H9 (cell line): ENCODE results near the gene FDX1. TPM values are rescaled to one million over a fixed set of nuclear protein-coding genes. Genes with fewer than 3 reads are reported as not detected.

Experiments used
- DNase-seq: peaks from one replicate; pipeline ENCODE4 v3.0.0-alpha.2; 2017
- H2AFZ ChIP-seq: one replicate; pipeline ENCODE4 v1.6.1; 2013; ENCODE audit warnings: mild to moderate bottlenecking, low read length, control low read depth, moderate library complexity
- H2AK5ac ChIP-seq: 2 replicates; pipeline ENCODE4 v1.6.1; 2013; ENCODE audit warnings: low read length, control low read depth, mixed read lengths; ENCODE audit not compliant: insufficient read length
- H2BK120ac ChIP-seq: one replicate; pipeline ENCODE4 v1.6.1; 2013; ENCODE audit warnings: low read depth, mild to moderate bottlenecking, low read length, control low read depth, inconsistent platforms; ENCODE audit not compliant: poor library complexity, severe bottlenecking
- H2BK12ac ChIP-seq: 2 replicates; pipeline ENCODE4 v1.6.1; 2013; ENCODE audit warnings: low read length, control low read depth, mixed read lengths, low read depth; ENCODE audit not compliant: insufficient read length
- H2BK15ac ChIP-seq: 2 replicates; pipeline ENCODE4 v1.6.1; 2013; ENCODE audit warnings: low read depth, low read length, control low read depth
- H2BK20ac ChIP-seq: one replicate; pipeline ENCODE4 v1.6.1; 2013; ENCODE audit warnings: low read depth, mild to moderate bottlenecking, low read length, control low read depth, inconsistent platforms; ENCODE audit not compliant: poor library complexity, severe bottlenecking
- H2BK5ac ChIP-seq: 2 replicates; pipeline ENCODE4 v1.6.1; 2013; ENCODE audit warnings: low read length, control low read depth, mixed read lengths; ENCODE audit not compliant: insufficient read length
- H3K14ac ChIP-seq: 2 replicates; pipeline ENCODE4 v1.6.1; 2013; ENCODE audit warnings: low read length, control low read depth; ENCODE audit not compliant: insufficient read depth
- H3K18ac ChIP-seq: 2 replicates; pipeline ENCODE4 v1.6.1; 2013; ENCODE audit warnings: low read depth, mild to moderate bottlenecking, mixed read lengths, low read length, control low read depth; ENCODE audit not compliant: insufficient read length
- H3K23ac ChIP-seq: 2 replicates; pipeline ENCODE4 v1.6.1; 2013; ENCODE audit warnings: low read length, control low read depth, mixed read lengths, low read depth; ENCODE audit not compliant: insufficient read length
- H3K23me2 ChIP-seq: 2 replicates; pipeline ENCODE4 v1.6.1; 2013; ENCODE audit warnings: low read depth, mild to moderate bottlenecking, mixed read lengths, low read length, control low read depth; ENCODE audit not compliant: insufficient read length, poor library complexity, severe bottlenecking
- H3K27ac ChIP-seq: 2 replicates; pipeline ENCODE4 v1.5.1; 2013; ENCODE audit warnings: low read length, control low read depth, mixed read lengths, low read depth; ENCODE audit not compliant: insufficient read length
- H3K27me3 ChIP-seq: 2 replicates; pipeline ENCODE4 v1.6.1; 2013; ENCODE audit warnings: low read length, control low read depth, inconsistent platforms; ENCODE audit not compliant: insufficient read depth
- H3K4ac ChIP-seq: 2 replicates; pipeline ENCODE4 v1.6.1; 2013; ENCODE audit warnings: low read depth, mild to moderate bottlenecking, control low read depth, inconsistent platforms, low read length, moderate library complexity
- H3K4me1 ChIP-seq: 2 replicates; pipeline ENCODE4 v1.6.1; 2013; ENCODE audit warnings: low read length, control low read depth, inconsistent platforms; ENCODE audit not compliant: insufficient read depth
- H3K4me2 ChIP-seq: 2 replicates; pipeline ENCODE4 v1.6.1; 2013; ENCODE audit warnings: low read length, control low read depth, mixed read lengths; ENCODE audit not compliant: insufficient read length, insufficient read depth
- H3K56ac ChIP-seq: 2 replicates; pipeline ENCODE4 v1.6.1; 2013; ENCODE audit warnings: low read depth, mild to moderate bottlenecking, mixed read lengths, low read length, control low read depth; ENCODE audit not compliant: insufficient read length
- H3K79me1 ChIP-seq: 2 replicates; pipeline ENCODE4 v1.6.1; 2013; ENCODE audit warnings: low read depth, mild to moderate bottlenecking, moderate library complexity, low read length, control low read depth, inconsistent platforms; ENCODE audit not compliant: insufficient read depth, poor library complexity, severe bottlenecking
- H3K79me2 ChIP-seq: 2 replicates; pipeline ENCODE4 v1.6.1; 2013; ENCODE audit warnings: low read length, control low read depth, inconsistent platforms; ENCODE audit not compliant: insufficient read depth
- H3K9ac ChIP-seq: 2 replicates; pipeline ENCODE4 v1.6.1; 2013; ENCODE audit warnings: low read length, control low read depth, mixed read lengths; ENCODE audit not compliant: insufficient read length; ENCODE audit errors: extremely low read depth
- H3K9me3 ChIP-seq: one replicate; pipeline ENCODE4 v1.6.1; 2013; ENCODE audit warnings: low read depth, low read length, inconsistent platforms; ENCODE audit not compliant: control insufficient read depth
- H3T11ph ChIP-seq: one replicate; pipeline ENCODE4 v1.6.1; 2013; ENCODE audit warnings: mild to moderate bottlenecking, low read length, control low read depth, inconsistent platforms
- H4K20me1 ChIP-seq: one replicate; pipeline ENCODE4 v1.6.1; 2013; ENCODE audit not compliant: control insufficient read depth, insufficient read length, insufficient read depth
- H4K5ac ChIP-seq: 2 replicates; pipeline ENCODE4 v1.6.1; 2013; ENCODE audit warnings: low read depth, mild to moderate bottlenecking, mixed read lengths, low read length, control low read depth; ENCODE audit not compliant: insufficient read length
- H4K8ac ChIP-seq: replicated peaks from 2 replicates; pipeline ENCODE4 v1.6.1; 2013; ENCODE audit warnings: low read length, control low read depth, mixed read lengths, low read depth; ENCODE audit not compliant: insufficient read length
- H4K91ac ChIP-seq: 2 replicates; pipeline ENCODE4 v1.6.1; 2013; ENCODE audit warnings: low read depth, mild to moderate bottlenecking, moderate library complexity, mixed read lengths, low read length, control low read depth; ENCODE audit not compliant: insufficient read length
- H3K27ac Mint-ChIP-seq, 3 experiments: 2 replicates in 2 of 3; 3 replicates in 1 of 3; pipeline ENCODE4 v1.8.0; 2020 to 2021; ENCODE audit warnings: mixed read lengths in 3 of 3, mild to moderate bottlenecking in 1 of 3, moderate library complexity in 1 of 3
- H3K27me3 Mint-ChIP-seq: 2 replicates; pipeline ENCODE4 v1.8.0; 2021; ENCODE audit warnings: low read depth, mild to moderate bottlenecking, moderate library complexity, mixed read lengths
- H3K36me3 Mint-ChIP-seq, 3 experiments: 2 replicates in 2 of 3; 3 replicates in 1 of 3; pipeline ENCODE4 v1.8.0; 2020 to 2021; ENCODE audit warnings: low read depth in 3 of 3, mixed read lengths in 3 of 3; ENCODE audit not compliant: insufficient read depth in 1 of 3
- H3K4me1 Mint-ChIP-seq, 2 experiments: 2 replicates each; pipeline ENCODE4 v1.8.0; 2020; ENCODE audit warnings: mixed read lengths in 2 of 2
- H3K4me3 Mint-ChIP-seq, 2 experiments: 2 replicates in 1 of 2; 3 replicates in 1 of 2; pipeline ENCODE4 v1.8.0; 2020 to 2021; ENCODE audit warnings: mild to moderate bottlenecking in 2 of 2, mixed read lengths in 2 of 2, moderate library complexity in 1 of 2
- H3K9me3 Mint-ChIP-seq, 2 experiments: 2 replicates in 1 of 2; 3 replicates in 1 of 2; pipeline ENCODE4 v1.8.0; 2020; ENCODE audit warnings: mild to moderate bottlenecking in 2 of 2, mixed read lengths in 2 of 2, moderate library complexity in 1 of 2
- total RNA-seq: library from RNA; stranded (reverse); gene quantifications from 2 replicates; pipeline ENCODE4 v1.2.1, GENCODE V29; 2021
- TF ChIP-seq, protein P1 (sequence below): fragments of 200-600 bp; sonication (generic); conservative IDR thresholded peaks from 3 replicates; pipeline ENCODE4 v1.8.0; 2021; ENCODE audit warnings: antibody characterized with exemption, mild to moderate bottlenecking

The FDX1 gene
- total RNA-seq, 1 experiment from 2014 or later, result 10.1 TPM

DNA sequence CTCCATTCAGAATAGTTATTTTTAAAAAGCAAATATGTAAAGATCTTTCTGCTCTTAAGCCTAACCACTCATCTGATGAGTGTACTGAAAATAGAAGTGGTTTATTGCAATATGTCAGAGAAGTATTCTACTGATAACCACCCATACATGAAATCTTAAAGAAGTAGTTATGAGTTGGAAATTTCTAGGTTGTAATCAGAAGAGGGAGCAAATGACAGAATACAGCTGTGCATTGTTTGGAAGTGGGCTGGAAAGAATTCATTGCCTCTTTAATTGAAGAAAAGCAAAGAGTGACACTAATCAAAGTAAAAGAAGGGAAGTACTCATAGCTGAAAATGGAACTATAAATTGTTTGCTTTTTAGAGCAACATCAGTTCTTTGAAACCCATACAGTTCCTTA lies 39.4 kb downstream of the FDX1 start:
- Mint-ChIP-seq H3K27ac (no peak overlapping the region), H3K4me1 (peaks cover 7% of the 10 kb centered on the region in 2 experiments), H3K27me3 (no peaks in the 10 kb centered on the region), H3K4me3 (no peak overlapping the region), H3K36me3 (peaks cover 1 to 3% (median 2%) of the 10 kb centered on the region in 3 experiments; a peak in 2 of 7 replicates), H3K9me3 (no peaks in the 10 kb centered on the region; a peak in 2 of 5 replicates)
- Histone ChIP-seq H3K27me3 (no peaks in the 10 kb centered on the region), H3K27ac (no peak overlapping the region), H3K18ac (no peak overlapping the region), H2AK5ac (no peak overlapping the region), H3T11ph (no peak overlapping the region), H2BK120ac (no peak overlapping the region), H4K91ac (no peak overlapping the region), H3K23ac (no peak overlapping the region), H4K20me1 (no peaks in the 10 kb centered on the region), H3K56ac (no peak overlapping the region), H3K79me1 (no peaks in the 10 kb centered on the region), H4K5ac (no peak overlapping the region), H4K8ac (no peak overlapping the region), H3K9ac (no peak overlapping the region), H2AFZ (no peak overlapping the region), H2BK15ac (no peak overlapping the region), H2BK12ac (no peak overlapping the region), H3K79me2 (no peaks in the 10 kb centered on the region), H3K4ac (no peak overlapping the region), H2BK5ac (no peak overlapping the region), H3K23me2 (no peaks in the 10 kb centered on the region), H3K4me2 (no peak overlapping the region), H2BK20ac (no peak overlapping the region), H3K4me1 (peaks cover 5% of the 10 kb centered on the region; the same call in 1 of the 2 replicates), H3K14ac (no peak overlapping the region), H3K9me3 (no peaks in the 10 kb centered on the region)
- TF ChIP-seq, protein P1, sequence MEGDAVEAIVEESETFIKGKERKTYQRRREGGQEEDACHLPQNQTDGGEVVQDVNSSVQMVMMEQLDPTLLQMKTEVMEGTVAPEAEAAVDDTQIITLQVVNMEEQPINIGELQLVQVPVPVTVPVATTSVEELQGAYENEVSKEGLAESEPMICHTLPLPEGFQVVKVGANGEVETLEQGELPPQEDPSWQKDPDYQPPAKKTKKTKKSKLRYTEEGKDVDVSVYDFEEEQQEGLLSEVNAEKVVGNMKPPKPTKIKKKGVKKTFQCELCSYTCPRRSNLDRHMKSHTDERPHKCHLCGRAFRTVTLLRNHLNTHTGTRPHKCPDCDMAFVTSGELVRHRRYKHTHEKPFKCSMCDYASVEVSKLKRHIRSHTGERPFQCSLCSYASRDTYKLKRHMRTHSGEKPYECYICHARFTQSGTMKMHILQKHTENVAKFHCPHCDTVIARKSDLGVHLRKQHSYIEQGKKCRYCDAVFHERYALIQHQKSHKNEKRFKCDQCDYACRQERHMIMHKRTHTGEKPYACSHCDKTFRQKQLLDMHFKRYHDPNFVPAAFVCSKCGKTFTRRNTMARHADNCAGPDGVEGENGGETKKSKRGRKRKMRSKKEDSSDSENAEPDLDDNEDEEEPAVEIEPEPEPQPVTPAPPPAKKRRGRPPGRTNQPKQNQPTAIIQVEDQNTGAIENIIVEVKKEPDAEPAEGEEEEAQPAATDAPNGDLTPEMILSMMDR, result no peak
- no peak for DNase-seq
